HepG2 (cell line): ENCODE measurements around the gene JOSD2. TPM values are rescaled to one million over a fixed set of nuclear protein-coding genes. Genes with fewer than 3 reads are reported as not detected.

Source experiments
- ATRX ChIP-seq: sonication (generic); formaldehyde crosslinking; IDR thresholded peaks from 2 replicates; pipeline ENCODE4 v1.4.0; 2020; ENCODE audit warnings: missing genetic modification reagents, borderline replicate concordance
- FOXC1 ChIP-seq: sonication (generic); formaldehyde crosslinking; IDR thresholded peaks from 2 replicates; pipeline ENCODE4 v1.8.0; 2022; ENCODE audit warnings: mild to moderate bottlenecking, missing genetic modification reagents, borderline replicate concordance
- HNF4A ChIP-seq: sonication (generic); formaldehyde crosslinking; IDR thresholded peaks from 2 replicates; pipeline ENCODE4 v1.4.0; 2020; ENCODE audit warnings: missing genetic modification reagents
- HNRNPH1 ChIP-seq: fragments of 200-400 bp; formaldehyde crosslinking; optimal IDR thresholded peaks from 2 replicates; pipeline ENCODE3; 2017; ENCODE audit warnings: mild to moderate bottlenecking, low read depth, low read length
- HOXA3 ChIP-seq: sonication (generic); formaldehyde crosslinking; IDR thresholded peaks from 2 replicates; pipeline ENCODE4 v1.5.0; 2020; ENCODE audit warnings: missing genetic modification reagents
- MBD4 ChIP-seq: IDR thresholded peaks from 2 replicates; pipeline ENCODE4 v1.6.1; 2012; ENCODE audit warnings: low read length, inconsistent platforms, borderline replicate concordance
- MEIS1 ChIP-seq: sonication (generic); formaldehyde crosslinking; IDR thresholded peaks from 2 replicates; pipeline ENCODE4 v1.9.0; 2021; ENCODE audit warnings: mild to moderate bottlenecking, missing genetic modification reagents, moderate library complexity, borderline replicate concordance
- NFAT5 ChIP-seq: sonication (generic); formaldehyde crosslinking; IDR thresholded peaks from 2 replicates; pipeline ENCODE4 v1.4.0; 2020; ENCODE audit warnings: missing genetic modification reagents
- PHF21A ChIP-seq: sonication (generic); formaldehyde crosslinking; IDR thresholded peaks from 2 replicates; pipeline ENCODE4 v1.5.0; 2020; ENCODE audit warnings: mild to moderate bottlenecking, missing genetic modification reagents
- PRDM4 ChIP-seq: sonication (generic); formaldehyde crosslinking; IDR thresholded peaks from 2 replicates; pipeline ENCODE4 v1.9.0; 2021; ENCODE audit warnings: missing genetic modification reagents, borderline replicate concordance
- REL ChIP-seq: sonication (generic); formaldehyde crosslinking; conservative IDR thresholded peaks from 2 replicates; pipeline ENCODE4 v1.8.0; 2022; ENCODE audit warnings: mild to moderate bottlenecking, missing genetic modification reagents, moderate library complexity
- SP1 ChIP-seq, 2 experiments: fragments of 450-650 bp in 1 of 2; sonication (generic) in 1 of 2; formaldehyde crosslinking in 1 of 2; IDR thresholded peaks; 2 replicates each; pipeline versions ENCODE4 v1.4.0 to v1.6.1; 2016 to 2020; ENCODE audit warnings: missing genetic modification reagents in 1 of 2
- TEAD3 ChIP-seq: optimal IDR thresholded peaks from 2 replicates; pipeline ENCODE3; 2016; ENCODE audit warnings: borderline replicate concordance
- ZBTB49 ChIP-seq: sonication (generic); formaldehyde crosslinking; IDR thresholded peaks from 2 replicates; pipeline ENCODE4 v1.4.0; 2020; ENCODE audit warnings: missing genetic modification reagents, borderline replicate concordance
- ZC3H13 ChIP-seq: sonication (generic); formaldehyde crosslinking; IDR thresholded peaks from 2 replicates; pipeline ENCODE4 v1.8.1; 2023; ENCODE audit warnings: mild to moderate bottlenecking, missing genetic modification reagents, moderate library complexity
- ZFP90 ChIP-seq: sonication (generic); formaldehyde crosslinking; IDR thresholded peaks from 2 replicates; pipeline ENCODE4 v1.8.0; 2022; ENCODE audit warnings: missing genetic modification reagents, mild to moderate bottlenecking, inconsistent platforms, borderline replicate concordance
- ZNF563 ChIP-seq: sonication (generic); formaldehyde crosslinking; IDR thresholded peaks from 2 replicates; pipeline ENCODE4 v1.8.0; 2022; ENCODE audit warnings: mild to moderate bottlenecking, moderate library complexity, missing genetic modification reagents
- ZNF564 ChIP-seq: sonication (generic); formaldehyde crosslinking; IDR thresholded peaks from 2 replicates; pipeline ENCODE4 v1.8.1; 2023; ENCODE audit warnings: mild to moderate bottlenecking, missing genetic modification reagents
- polyA plus RNA-seq, 8 experiments: library from polyadenylated mRNA; depleted of rRNA in 3 of 8; stranded (reverse) in 7 of 8; unstranded in 1 of 8; fragments of >200 nt; fragmentation: Illumina TruSeq in 4 of 8; extraction: Trizol in 4 of 8; gene quantifications; 2 replicates each; pipeline versions ENCODE4 v1.2.1 to v1.2.3, GENCODE V29; 2011 to 2016; ENCODE audit warnings: low read depth in 4 of 8, missing spikeins in 1 of 8, mixed read lengths in 1 of 8; ENCODE audit not compliant: insufficient read depth in 1 of 8
- total RNA-seq, 5 experiments: library from RNA; depleted of rRNA; stranded (reverse); fragments of >200 nt; fragmentation: Illumina TruSeq; extraction: Trizol; gene quantifications; 2 replicates each; pipeline ENCODE4 v1.2.3, GENCODE V29; 2016; ENCODE audit warnings: low read depth in 1 of 5

Gene JOSD2
- total and polyA plus RNA-seq, 2 of the 13 experiments (the other 11 are each of a cell fraction or from before 2014, with no cell fraction given), result 2.0 to 4.1 TPM

GRCh38 chr19:50512999-50513745 is 2.2 kb upstream of the JOSD2 start (continued):
- no peak for TF ChIP-seq ZNF564 (CRISPR knock-in tag)
- TF ChIP-seq PRDM4 (CRISPR knock-in tag), result no peak
- TF ChIP-seq ZBTB49 (CRISPR knock-in tag), result no peak
- no peak for TF ChIP-seq PHF21A (CRISPR knock-in tag)
- no peak for TF ChIP-seq MEIS1 (CRISPR knock-in tag)
- 0 out of 2 replicates have a peak, but pooled peaks have one; percentile 37 for TF ChIP-seq FOXC1 (CRISPR knock-in tag)
- TF ChIP-seq ATRX (CRISPR knock-in tag), result no peak
- no peak for TF ChIP-seq REL
- no peak for TF ChIP-seq MBD4
- no peak for TF ChIP-seq SP1 (IDR thresholded peaks at IDR 0.05)
- TF ChIP-seq SP1 (CRISPR knock-in tag; IDR thresholded peaks at IDR 0.05), result no peak
- TF ChIP-seq HNRNPH1, result no peak
- no peak for TF ChIP-seq HOXA3
- no peak for TF ChIP-seq TEAD3
- no peak for TF ChIP-seq HNF4A (CRISPR knock-in tag)
- TF ChIP-seq ZC3H13 (CRISPR knock-in tag), result no peak
- no peak for TF ChIP-seq NFAT5
- TF ChIP-seq ZNF563 (CRISPR knock-in tag), result no peak
- no peak for TF ChIP-seq ZFP90
